ENCODE results near the gene TSHZ2.
A peak's percentile ranks its signal among the peaks of the same experiment; 100 is the strongest.

GRCh38 chr20:53336892-53337291 lies 364.7 kb downstream of the TSHZ2 start:
- TF ChIP-seq CTCF (IDR thresholded peaks at IDR 0.05; ENCODE audit: poor library complexity, severe bottlenecking) (peak; percentile 53), EZH2 (IDR thresholded peaks at IDR 0.05; ENCODE audit: borderline replicate concordance, insufficient read depth, low read length, poor library complexity, severe bottlenecking) (no peak), TAF1 (IDR thresholded peaks at IDR 0.05; ENCODE audit: low read depth) (no peak), POLR2AphosphoS5 (IDR thresholded peaks at IDR 0.05) (no peak), REST (IDR thresholded peaks at IDR 0.05; ENCODE audit: borderline replicate concordance) (no peak), EP300 (conservative IDR thresholded peaks at IDR 0.05; ENCODE audit: poor library complexity, severe bottlenecking) (no peak)
